Endothelial cell (in vitro differentiated cells): ENCODE results near the gene CAMK1. TPM values are rescaled to one million over a fixed set of nuclear protein-coding genes. Genes with fewer than 3 reads are reported as not detected.

Source experiments
- DNase-seq: peaks from one replicate; pipeline ENCODE4 v3.0.0; 2021; ENCODE audit warnings: low spot score
- H3K27ac Mint-ChIP-seq: one replicate; pipeline ENCODE4 v1.8.0; 2021; ENCODE audit warnings: mixed read lengths, inconsistent platforms; ENCODE audit not compliant: unreplicated experiment
- H3K27me3 Mint-ChIP-seq: one replicate; pipeline ENCODE4 v1.8.0; 2021; ENCODE audit warnings: mild to moderate bottlenecking, moderate library complexity, mixed read lengths, inconsistent platforms; ENCODE audit not compliant: unreplicated experiment
- H3K36me3 Mint-ChIP-seq: one replicate; pipeline ENCODE4 v1.8.0; 2021; ENCODE audit warnings: mild to moderate bottlenecking, low read depth, mixed read lengths, inconsistent platforms; ENCODE audit not compliant: unreplicated experiment
- H3K4me1 Mint-ChIP-seq: one replicate; pipeline ENCODE4 v1.8.0; 2021; ENCODE audit warnings: mild to moderate bottlenecking, mixed read lengths, inconsistent platforms; ENCODE audit not compliant: unreplicated experiment
- H3K4me3 Mint-ChIP-seq: one replicate; pipeline ENCODE4 v1.8.0; 2021; ENCODE audit warnings: mild to moderate bottlenecking, mixed read lengths, inconsistent platforms; ENCODE audit not compliant: unreplicated experiment
- H3K9me3 Mint-ChIP-seq: one replicate; pipeline ENCODE4 v1.8.0; 2021; ENCODE audit warnings: mixed read lengths, inconsistent platforms; ENCODE audit not compliant: unreplicated experiment
- total RNA-seq: library from RNA; stranded (reverse); fragmentation: NEBNext Ultra II Directional; extraction: Animal tissue kit (Norgen Biotek cat#: 25700); gene quantifications from one replicate; pipeline ENCODE4 v1.2.1, GENCODE V29; 2021; ENCODE audit not compliant: unreplicated experiment
- TF ChIP-seq, protein P1 (sequence below): fragments of 200-600 bp; sonication (generic); IDR thresholded peaks from one replicate; pipeline ENCODE4 v1.5.0; 2021; ENCODE audit warnings: antibody characterized with exemption; ENCODE audit not compliant: unreplicated experiment

The CAMK1 gene
- total RNA-seq, 1 donor from 2014 or later: 6.0 TPM

DNA sequence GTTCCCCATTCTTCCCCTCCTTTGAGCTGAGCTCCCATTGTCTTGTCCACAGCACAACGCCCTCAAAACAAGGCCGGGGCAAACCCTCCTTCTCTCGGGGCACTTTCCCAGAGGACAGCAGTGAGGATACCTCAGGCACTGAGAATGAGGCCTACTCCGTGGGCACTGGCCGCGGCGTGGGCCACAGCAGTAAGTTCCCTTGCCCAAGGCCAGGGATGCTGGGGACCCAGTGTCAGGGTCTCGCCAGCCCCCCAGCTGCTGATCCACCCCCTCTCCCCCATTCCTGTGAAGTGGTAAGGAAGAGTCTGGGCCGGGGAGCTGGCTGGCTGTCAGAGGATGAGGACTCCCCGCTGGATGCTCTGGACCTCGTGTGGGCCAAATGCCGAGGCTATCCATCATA lies 24.2 kb downstream of the CAMK1 start:
- Mint-ChIP-seq H3K36me3 (peaks cover 50% of the 10 kb centered on the region), H3K4me3 (no peak overlapping the region), H3K9me3 (no peaks in the 10 kb centered on the region), H3K27me3 (peaks cover 9% of the 10 kb centered on the region), H3K4me1 (peaks cover 17% of the 10 kb centered on the region), H3K27ac (no peak overlapping the region)
- no peak for DNase-seq
- TF ChIP-seq, protein P1, sequence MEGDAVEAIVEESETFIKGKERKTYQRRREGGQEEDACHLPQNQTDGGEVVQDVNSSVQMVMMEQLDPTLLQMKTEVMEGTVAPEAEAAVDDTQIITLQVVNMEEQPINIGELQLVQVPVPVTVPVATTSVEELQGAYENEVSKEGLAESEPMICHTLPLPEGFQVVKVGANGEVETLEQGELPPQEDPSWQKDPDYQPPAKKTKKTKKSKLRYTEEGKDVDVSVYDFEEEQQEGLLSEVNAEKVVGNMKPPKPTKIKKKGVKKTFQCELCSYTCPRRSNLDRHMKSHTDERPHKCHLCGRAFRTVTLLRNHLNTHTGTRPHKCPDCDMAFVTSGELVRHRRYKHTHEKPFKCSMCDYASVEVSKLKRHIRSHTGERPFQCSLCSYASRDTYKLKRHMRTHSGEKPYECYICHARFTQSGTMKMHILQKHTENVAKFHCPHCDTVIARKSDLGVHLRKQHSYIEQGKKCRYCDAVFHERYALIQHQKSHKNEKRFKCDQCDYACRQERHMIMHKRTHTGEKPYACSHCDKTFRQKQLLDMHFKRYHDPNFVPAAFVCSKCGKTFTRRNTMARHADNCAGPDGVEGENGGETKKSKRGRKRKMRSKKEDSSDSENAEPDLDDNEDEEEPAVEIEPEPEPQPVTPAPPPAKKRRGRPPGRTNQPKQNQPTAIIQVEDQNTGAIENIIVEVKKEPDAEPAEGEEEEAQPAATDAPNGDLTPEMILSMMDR: no peak

DNA sequence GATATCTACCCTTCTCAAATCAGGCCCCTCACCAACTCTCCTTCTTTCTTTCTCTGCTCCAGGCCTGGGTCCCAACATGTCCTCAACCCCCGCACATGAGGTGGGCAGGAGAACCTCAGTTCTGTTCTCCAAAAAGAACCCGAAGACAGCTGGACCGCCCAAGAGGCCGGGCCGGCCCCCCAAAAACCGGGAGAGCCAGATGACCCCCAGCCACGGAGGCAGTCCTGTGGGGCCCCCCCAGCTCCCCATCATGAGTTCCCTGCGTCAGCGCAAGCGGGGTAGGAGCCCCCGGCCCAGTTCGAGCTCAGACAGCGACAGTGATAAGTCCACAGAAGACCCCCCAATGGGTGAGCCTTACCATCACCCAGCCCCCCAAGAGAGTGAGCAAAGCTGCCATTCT lies 25.6 kb downstream of the CAMK1 start:
- Mint-ChIP-seq H3K4me3 (no peak overlapping the region), H3K36me3 (peaks cover 60% of the 10 kb centered on the region), H3K27ac (no peak overlapping the region), H3K27me3 (peaks cover 2% of the 10 kb centered on the region), H3K4me1 (peaks cover 5% of the 10 kb centered on the region), H3K9me3 (no peaks in the 10 kb centered on the region)
- TF ChIP-seq, protein P1: no peak
- no peak for DNase-seq

DNA sequence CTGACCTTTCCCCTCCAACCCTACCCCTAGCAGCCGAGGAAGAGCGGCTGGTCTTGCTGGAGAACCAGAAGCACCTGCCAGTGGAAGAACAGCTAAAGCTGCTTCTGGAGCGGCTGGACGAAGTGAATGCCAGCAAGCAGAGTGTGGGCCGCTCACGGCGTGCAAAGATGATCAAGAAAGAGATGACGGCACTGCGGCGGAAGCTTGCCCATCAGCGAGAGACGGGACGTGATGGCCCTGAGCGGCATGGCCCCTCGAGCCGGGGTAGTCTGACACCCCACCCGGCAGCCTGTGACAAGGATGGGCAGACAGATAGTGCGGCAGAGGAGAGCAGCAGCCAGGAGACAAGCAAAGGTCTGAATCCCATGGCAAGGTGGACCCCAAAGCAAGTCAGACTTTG lies 26.2 kb downstream of the CAMK1 start:
- Mint-ChIP-seq H3K9me3 (no peaks in the 10 kb centered on the region), H3K36me3 (peaks cover 65% of the 10 kb centered on the region)
- no peak for DNase-seq

DNA sequence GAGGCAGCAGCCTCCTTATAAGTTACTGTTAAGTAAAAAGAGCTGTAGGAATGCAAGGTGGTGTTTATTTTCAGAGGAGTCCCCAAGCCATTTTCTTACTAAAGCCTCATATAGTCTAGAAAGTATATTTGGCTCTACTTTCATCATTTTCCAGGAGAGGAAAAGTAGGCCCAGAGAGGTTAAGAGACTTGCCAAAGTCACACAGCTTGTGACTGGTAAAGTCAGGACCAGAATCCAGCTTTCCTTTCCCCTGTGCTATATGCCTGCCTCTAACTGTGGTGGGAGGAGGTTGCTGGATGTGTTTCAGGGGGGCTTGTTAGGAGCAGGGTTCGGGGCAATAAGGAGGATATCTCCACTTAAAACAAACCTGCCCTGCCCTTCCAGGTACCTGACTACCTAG lies 27.2 kb downstream of the CAMK1 start:
- H3K4me3 Mint-ChIP-seq: peak overlapping the region; percentile 31
- peaks cover 66% of the 10 kb centered on the region for H3K36me3 Mint-ChIP-seq
- H3K27ac Mint-ChIP-seq: no peak overlapping the region
- H3K9me3 Mint-ChIP-seq: no peaks in the 10 kb centered on the region
- TF ChIP-seq, protein P1: no peak
- H3K4me1 Mint-ChIP-seq: no peaks in the 10 kb centered on the region
- no peaks in the 10 kb centered on the region for H3K27me3 Mint-ChIP-seq
- no peak for DNase-seq

More for the DNA sequence above, 26.2 kb downstream of the CAMK1 start:
- Mint-ChIP-seq H3K4me1 (peaks cover under 1% of the 10 kb centered on the region), H3K4me3 (no peak overlapping the region), H3K27me3 (peaks cover under 1% of the 10 kb centered on the region), H3K27ac (no peak overlapping the region)
- TF ChIP-seq, protein P1: no peak

DNA sequence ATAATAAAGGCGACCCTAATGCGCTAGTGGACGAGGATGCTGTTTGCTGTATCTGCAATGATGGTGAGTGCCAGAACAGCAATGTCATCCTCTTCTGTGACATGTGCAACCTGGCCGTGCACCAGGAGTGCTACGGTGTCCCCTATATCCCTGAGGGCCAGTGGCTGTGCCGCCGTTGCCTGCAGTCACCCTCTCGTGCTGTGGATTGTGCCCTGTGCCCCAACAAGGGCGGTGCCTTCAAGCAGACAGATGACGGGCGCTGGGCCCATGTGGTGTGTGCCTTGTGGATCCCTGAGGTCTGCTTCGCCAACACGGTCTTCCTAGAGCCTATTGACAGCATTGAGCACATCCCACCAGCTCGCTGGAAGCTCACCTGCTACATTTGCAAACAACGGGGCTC lies 30.6 kb downstream of the CAMK1 start:
- Mint-ChIP-seq H3K4me1 (peaks cover 12% of the 10 kb centered on the region), H3K36me3 (peaks cover 57% of the 10 kb centered on the region), H3K9me3 (no peaks in the 10 kb centered on the region), H3K4me3 (peak overlapping the region; percentile 17), H3K27ac (no peak overlapping the region), H3K27me3 (peaks cover 2% of the 10 kb centered on the region)
- TF ChIP-seq, protein P1: no peak
- no peak for DNase-seq
